ENCODE results near the gene FOXL3.

DNA sequence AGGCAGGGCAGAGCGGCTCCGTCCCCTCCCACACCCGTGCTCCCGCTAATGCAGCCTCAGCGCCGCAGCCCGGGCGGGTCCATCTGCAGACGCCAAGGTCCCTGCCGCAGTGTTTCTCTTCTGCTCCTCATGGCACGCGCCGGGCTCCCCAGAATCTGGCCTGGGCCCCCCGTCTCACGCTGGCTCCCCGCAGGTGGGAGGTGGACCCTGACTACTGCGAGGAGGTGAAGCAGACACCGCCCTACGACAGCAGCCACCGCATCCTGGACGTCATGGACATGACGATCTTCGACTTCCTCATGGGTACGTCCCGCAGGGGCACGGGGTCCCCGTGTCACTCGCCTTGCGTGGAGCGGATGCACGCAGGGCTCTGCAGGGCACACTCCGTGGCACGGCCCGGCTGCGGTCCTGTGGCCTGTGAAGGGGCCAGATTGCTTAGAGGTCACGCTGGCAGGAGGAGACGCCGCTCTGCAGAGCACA lies 33.5 kb upstream of the FOXL3 start:
- TF ChIP-seq, protein P1, sequence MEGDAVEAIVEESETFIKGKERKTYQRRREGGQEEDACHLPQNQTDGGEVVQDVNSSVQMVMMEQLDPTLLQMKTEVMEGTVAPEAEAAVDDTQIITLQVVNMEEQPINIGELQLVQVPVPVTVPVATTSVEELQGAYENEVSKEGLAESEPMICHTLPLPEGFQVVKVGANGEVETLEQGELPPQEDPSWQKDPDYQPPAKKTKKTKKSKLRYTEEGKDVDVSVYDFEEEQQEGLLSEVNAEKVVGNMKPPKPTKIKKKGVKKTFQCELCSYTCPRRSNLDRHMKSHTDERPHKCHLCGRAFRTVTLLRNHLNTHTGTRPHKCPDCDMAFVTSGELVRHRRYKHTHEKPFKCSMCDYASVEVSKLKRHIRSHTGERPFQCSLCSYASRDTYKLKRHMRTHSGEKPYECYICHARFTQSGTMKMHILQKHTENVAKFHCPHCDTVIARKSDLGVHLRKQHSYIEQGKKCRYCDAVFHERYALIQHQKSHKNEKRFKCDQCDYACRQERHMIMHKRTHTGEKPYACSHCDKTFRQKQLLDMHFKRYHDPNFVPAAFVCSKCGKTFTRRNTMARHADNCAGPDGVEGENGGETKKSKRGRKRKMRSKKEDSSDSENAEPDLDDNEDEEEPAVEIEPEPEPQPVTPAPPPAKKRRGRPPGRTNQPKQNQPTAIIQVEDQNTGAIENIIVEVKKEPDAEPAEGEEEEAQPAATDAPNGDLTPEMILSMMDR (IDR thresholded peaks at IDR 0.05) = no peak
- no peak for TF ChIP-seq POLR2A (IDR thresholded peaks at IDR 0.05)

Measured in adrenal gland (tissue), 5 donors.